Stimulated activated CD4-positive, alpha-beta T cell treated with anti-CD3 and anti-CD28 coated beads, Interleukin-1b, Interleukin-23, amount 100 ng/mL, for 24 hours (primary cell): Measurements from ENCODE around the gene ATP11C.
"Not testable (repeated sequence)": the region's sequence is repeated elsewhere in the genome, so short reads cannot be mapped to it uniquely, and the experiment has no call there.

ENCODE experiments used
- DNase-seq, 4 experiments: peaks; one replicate each; pipeline ENCODE4 v3.0.0-alpha.2; 2020; ENCODE audit warnings: low read depth in 4 of 4, low spot score in 1 of 4

Gene ATP11C

DNA sequence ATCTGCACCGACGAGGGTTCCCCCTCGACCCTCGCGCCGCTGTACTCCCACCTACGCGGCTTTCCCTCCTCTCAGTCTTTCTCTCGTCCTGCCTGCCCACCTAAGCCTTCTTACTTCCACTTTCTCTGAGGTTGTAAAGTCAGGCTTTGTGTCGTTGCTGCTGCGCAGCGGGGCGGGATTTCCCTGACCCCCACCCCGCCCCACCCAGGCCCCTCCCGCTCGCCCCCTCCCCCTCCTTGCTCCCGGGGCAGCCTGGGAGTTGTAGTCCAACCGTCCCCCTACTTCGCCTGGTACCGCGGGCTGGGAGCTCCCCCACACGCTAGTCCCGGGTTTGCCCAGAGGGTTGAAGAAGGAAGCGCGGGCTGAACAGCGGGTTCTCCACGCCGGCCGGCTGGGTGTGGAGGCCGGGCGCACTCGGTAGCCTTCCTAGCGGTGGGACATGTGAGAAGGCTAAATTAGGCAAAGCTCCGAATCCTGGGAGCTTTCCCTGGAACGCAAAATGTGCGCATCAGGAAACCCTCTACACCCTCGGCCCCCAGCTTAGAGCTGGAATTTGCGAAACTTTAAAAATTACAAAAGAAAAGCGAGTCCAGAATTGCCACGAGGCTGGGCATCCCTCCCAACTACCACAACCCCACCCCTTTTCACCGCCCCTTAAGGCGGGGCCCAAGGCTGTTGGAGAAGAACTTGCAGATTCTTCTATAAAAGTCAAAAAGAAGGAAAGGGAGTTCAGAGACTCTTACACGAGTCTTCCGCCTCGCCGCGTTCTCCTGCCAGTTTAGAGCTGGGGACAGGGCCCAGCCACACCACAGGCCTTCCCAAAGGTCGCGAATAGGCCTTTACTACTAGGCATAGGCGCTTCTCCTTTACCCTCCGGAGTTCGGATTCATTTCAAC, at the start of gene ATP11C:
Gene ATP11C (minus strand): TSS at position 153 of the 896 bp plus-strand sequence. CDS start 1,011 bp downstream, outside the sequence.
- DNase-seq = peak; percentile 50 to 75 (median 64)

DNA sequence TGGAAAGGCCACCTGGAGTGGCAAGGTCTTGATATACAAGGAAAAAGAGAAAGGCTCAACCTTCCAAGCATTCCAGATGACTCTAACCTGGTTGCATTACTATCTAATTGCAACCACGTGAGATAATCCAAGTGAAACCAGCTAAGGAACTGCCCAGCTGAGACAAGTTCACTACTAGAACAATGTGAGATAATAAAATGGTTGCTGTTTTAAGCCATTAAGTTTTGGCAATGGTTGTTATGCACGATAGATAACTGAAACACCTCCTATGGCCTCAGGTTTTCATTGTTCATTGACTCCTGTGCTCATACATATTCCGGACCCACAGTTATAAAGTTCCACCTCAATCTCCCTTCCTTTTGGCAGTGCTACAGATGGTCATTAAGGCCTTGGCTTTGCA, 41.6 kb upstream of the ATP11C start:
- no peak for DNase-seq

DNA sequence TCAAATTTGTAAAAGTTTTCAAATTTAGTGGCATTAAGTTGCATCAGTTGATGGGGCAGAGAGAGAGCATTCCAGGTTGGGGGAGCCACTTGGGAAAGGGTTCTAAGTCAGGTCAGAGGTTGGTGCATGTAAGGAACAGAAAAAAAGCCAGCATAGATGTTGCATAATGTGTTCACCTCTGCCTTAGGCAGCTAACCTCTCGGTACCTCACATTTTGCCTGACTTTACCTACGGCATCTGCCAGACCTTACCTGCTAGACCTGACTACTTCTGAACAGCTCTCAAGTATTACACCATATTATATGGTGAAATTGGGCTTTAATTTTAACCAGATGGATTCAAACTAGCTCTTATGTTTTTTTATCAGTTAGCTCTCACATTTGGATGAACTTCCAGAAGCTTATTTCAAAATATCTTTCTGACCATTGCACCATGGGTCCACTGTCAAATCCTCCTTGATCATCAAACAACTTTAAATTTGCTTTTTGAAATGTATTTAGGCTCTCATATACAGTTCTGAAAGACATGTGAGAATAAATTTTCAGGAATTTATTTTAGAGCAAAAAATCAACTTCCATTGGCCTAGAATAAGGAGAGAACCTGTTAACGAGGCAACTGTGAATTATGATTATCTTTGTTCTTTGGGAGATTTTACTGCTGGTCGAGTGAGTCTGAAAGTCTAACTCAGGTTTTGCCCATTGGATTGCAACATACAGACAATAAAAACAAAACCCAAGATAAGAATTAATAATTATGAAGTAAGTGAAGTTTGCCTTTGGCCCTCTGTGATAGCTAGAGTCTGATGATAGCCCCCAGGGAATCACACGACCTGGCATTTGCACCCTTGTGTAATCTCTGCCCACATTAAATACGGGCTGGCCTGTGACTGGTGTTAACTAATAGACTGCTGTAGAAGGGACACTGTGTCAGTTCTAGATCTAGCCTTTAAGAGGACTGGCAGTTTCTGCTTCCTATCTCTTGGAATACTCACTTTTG, 40.1 kb upstream of the ATP11C start:
- no peak for DNase-seq

DNA sequence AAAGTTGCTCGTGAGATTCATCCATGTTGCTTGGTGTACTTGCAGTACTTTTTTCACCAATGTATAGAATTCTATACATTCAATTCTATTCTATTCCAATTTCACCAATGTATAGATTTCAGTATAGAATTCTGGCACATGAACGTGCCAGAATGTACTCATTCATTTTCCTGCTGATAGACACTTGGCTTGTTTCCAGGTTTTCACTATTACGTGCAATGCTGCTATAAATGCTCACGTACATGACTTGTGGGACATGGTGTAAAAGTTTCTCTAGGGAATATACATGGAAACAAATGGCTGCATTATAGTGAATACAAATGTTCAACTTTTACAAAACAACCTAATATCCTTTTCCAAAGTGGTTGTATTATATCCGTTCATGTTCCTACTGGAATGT, 39.3 kb upstream of the ATP11C start:
- no peak for DNase-seq

DNA sequence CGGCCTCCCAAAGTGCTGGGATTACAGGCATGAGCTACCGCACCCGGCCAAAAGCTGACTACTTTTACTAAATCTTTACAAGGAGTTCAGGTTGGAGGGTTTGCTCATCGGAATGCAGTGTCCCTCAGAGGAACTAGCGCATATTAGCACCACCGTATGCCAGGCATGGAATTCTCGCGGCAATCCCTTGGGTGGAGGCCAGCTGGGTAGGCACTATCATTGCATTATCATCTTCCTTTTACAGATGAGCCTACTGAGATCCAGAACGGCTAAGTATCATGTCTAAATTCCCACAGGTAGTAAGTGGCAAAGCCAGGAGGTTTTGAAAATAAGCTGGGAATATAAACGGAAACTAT, 38.5 kb upstream of the ATP11C start:
- DNase-seq = no peak

DNA sequence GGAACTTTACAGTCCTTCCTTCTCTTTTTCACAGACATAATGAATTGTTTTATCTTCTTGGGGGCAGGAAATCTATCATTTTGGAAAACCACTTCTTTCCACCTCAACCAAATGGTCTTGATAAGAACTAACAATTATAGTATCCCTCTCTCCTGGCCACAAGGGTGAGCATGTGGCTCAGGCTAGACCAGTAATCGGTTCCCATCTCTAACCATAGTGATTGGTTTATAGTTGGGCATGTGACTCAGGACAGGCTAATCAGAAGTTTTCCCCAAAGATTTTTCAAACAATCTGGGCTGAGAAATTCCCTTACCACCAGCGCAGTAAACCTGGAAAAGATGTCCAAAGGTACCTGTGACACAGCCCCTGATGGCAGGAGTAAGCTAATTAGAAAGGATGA, 36.4 kb upstream of the ATP11C start:
- DNase-seq = no peak

DNA sequence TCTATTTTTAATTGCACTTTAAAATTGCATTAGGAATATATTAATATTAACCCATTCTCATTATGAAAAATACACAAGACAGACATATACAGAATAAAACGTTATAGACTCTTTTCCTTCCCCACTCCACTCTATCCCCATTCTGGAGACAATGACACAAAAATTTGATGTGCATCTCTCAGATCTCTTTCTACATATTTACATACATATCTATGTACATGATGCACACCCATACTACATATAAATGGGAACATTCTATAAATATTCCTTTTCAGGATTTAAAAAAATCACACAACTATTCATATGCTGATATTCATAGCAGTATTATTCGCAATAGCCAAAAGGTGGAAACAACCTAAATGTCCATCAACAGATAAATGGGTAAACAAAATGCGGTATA, 34.9 kb upstream of the ATP11C start:
- DNase-seq = no peak

DNA sequence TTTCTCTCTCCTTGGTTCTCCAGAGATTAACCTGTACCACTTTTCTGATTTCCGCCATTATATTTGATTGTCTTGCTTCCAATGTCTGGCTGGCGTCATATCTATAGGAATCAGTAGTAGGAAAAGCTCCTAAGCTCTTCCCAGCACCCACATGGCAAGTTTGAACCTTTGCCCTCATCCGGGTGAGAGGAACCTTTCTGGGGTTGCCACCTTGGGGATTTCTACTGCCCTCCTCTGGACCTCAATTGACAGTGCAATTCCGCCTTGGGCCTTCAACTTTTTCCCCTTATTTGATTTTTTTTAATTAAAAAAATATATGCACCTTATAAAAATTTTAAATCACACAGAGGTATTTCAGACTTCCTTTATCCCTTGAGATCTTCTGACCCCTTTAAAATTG, 34.4 kb upstream of the ATP11C start:
- no peak for DNase-seq

DNA sequence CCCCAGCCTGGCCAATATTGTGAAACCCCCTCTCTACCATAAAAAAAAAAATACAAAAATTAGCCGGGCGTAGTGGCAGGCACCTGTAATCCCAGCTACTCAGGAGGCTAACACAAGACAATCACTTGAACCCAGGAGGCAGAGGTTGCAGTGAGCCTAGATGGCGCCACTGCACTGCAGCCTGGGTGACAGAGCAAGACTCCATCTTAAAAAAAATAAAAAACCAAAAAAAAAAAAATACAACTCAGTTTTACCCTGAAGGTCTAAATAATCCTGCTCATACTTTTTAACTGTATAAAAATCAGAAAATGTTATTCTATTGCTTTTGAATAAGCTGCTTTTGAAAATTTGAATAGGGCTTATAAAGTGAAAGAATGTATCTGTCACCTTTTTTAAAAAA, 33.3 kb upstream of the ATP11C start:
- not testable (repeated sequence) for DNase-seq

DNA sequence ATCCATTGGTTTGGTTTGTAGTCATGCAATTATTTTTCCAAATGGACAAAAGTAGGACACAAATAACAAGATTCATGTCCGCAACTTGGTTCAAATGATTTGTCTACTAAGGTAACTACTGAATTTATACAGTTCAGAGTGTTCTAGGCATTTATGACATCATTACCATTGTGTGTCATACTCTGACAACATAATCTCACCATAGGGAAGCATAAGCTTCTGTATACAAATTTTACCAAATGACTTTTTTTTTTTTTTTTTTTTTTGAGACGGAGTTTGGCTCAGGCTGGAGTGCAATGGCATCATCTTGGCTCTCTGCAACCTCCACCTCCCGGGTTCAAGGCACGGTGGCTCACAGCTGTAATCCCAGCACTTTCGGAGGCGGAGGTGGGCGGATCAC, 32.6 kb upstream of the ATP11C start, which contains the start of gene CXorf66:
Gene CXorf66 (minus strand): TSS at position 101 of the 400 bp plus-strand sequence. CDS start 25 bp downstream, at position 76.
- no peak for DNase-seq

DNA sequence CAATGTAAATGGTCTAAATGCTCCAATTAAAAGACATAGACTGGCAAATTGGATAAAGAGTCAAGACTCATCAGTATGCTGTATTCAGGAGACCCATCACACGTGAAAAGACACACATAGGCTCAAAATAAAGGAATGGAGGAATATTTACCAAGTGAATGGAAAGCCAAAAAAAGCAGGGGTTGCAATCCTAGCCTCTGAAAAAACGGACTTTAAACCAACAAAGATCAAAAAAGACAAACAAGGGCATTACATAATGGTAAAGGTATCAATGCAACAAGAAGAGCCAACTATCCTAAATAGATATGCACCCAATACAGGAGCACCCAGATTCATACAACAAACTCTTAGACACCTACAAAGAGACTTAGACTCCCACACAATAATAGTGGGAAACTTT, 28.2 kb upstream of the ATP11C start:
- DNase-seq = not testable (repeated sequence)

DNA sequence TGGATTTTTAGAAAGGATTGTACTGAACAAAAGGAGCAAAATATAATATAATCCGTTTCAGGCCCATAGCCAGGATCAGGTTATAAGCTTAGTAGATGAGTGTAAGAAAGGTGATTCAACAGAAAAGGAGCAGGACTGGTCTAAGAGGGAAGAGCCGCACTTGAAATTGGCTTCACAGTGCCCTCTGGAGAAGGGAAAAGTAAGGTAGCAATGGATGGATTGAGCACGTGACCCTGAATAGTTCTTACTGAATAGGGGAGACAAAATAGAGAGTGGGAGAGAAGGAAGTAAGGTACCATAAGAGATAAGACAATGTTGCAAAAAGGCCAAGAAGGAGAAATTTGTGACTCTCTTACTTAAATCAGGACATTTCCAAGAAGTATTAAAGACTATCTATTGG, 16.9 kb upstream of the ATP11C start:
- DNase-seq = no peak

DNA sequence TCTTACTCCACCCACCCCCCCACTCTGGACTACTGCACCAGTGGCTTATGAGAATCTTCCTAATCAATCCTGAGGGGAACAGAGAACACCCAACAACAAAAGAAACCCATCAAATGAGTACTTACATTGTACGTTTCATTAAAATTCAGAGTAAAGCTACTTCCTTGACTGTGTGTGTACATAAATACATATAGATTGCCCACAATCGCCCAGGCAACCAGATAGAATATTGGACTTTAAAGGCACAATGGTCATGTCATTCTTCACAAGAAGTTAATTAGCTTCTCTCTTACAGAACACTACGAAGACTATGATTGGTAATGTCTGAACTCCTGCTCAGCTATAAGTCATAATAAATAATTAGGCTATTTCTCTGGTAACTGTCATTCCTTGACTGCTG, 12.2 kb upstream of the ATP11C start:
- DNase-seq = no peak

DNA sequence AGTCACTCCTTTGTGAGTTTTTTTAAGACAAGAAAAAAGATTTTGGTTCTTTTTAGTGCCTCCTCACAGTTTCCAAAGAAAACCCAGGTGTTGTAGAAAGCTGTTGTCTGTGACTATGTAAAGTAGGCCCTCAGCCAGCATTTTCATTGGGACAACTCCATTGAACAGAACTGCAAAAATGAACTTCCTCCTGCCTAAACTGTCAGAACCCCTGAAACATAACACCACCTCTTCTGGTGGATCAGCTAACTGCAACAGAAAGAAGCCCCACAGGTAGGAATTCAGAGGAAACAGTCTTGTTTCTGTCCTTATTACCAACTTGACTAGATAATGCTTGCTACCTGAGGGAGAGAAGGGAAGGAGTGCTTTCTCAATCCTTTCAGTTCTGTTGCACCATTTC, 3.4 kb upstream of the ATP11C start:
- DNase-seq = no peak

DNA sequence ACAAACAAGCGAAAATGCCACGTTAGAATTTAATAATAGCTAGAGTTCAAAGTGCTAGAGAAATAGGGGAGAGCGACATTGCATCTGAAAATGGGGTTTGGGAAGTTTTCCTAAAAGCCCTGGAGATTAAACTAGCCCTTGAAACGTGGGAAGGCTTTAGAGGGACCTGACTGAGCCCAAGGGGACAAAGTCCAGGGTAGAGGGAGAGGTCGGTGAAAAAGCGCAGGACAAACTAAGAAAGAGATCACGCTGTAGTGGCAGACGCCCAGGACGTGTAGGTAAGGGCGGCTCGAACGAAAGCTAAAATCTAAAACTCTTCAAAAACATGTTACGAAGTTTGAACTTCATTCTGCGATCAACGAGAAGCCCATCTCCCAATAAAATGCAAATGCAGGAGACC, 1.1 kb upstream of the ATP11C start:
- no peak for DNase-seq

DNA sequence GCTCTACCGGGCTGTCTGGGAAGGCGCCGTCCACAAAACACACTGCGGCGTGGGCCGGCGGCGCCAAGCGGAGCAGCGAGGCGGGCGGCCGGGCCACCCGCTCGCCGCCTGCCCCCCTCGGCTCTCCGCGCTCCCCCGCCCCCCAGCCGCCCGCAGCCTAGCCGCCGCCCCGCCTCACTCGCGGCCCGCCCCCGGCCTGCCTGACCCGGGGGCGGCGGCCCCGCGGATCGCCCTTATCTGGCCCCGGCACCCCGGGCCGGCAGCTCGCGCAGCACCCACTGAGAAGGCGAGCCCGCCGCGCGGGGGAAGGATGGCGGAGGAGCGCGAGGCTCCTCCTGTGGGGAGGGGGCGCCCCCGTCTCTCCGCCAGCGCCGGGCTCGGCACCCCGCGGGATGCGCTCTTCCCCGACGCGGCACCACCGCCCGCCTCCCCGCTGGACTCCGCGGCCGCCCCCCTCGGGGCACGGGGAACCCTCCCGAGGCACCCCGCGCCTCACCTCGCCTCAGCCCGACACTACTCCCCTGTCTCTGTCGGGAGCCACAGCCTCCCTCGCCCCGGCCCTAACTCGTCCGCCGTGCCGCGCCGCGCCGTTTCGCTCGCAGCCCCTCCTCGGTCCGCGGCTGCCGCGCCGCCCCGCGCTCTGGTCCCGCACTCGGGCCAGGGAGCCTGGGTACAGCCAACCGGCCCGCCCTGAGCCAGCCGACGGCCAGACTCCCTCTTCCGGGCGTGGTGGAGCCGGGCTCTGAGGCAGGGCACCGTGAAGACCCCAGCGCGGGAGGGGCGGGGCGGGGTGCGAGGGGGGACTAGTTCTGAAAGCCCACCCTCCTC, 566 bp downstream of the ATP11C start:
- DNase-seq = peak in 3 of 4 experiments; percentile 3 to 18 (median 6)

DNA sequence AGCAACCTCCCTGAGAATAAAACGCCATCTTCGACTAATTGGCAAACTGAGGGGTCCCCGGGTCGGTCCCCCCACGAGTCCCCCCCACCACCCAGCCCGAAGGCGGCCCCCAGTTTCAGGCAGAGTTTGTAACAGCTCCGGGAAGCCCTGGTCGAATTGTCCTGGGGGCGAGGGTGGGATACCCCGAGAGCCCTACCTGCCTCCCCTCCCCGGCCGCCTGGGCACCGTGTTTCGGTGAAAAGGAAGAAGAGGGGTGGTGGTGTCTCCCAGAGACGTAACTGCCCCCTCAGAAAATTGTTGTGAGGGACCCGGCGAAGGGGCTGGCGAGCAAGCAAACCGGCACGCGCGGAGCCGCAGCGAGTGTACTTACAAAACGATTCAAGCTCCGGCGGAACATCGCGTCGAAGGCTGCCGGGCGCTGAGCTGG, 1.2 kb downstream of the ATP11C start:
- DNase-seq = peak in 1 of 4 experiments; percentile 6

DNA sequence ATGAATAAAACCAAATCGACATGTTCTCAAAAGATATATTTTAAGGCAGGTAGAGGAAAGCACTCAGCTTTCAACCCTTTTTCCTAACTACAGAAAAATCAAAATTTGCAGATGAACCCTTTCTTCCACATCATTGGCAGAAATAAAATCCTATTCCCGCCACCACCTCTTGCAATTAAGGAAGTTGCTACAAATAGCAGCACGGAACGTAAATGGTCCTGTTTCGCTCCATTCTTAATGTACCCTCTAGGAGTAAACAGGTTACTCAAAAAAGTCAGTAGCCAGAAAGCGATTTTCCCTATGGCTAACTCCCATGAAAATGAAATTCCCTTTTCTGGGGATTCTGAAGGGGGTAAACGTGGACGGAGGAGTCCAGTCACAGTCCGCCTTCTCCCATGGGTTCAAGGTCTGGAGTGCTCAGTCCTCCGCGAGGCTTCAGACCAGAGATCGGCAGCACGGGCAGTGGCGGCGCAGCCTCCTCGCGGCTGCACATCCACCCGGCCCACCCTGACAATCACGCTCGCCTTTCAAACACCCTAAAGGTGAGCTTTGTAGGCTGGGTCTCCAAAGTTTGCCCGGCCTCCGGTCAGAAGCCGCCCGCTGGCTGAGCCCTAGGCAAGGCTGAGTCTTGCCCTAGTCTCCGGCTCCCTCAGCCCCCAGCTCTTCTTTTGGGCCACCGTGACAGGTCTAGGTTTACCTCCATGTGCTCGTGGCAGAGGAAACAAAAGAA, 1.8 kb downstream of the ATP11C start:
- peak in 1 of 4 experiments; percentile 2 for DNase-seq

DNA sequence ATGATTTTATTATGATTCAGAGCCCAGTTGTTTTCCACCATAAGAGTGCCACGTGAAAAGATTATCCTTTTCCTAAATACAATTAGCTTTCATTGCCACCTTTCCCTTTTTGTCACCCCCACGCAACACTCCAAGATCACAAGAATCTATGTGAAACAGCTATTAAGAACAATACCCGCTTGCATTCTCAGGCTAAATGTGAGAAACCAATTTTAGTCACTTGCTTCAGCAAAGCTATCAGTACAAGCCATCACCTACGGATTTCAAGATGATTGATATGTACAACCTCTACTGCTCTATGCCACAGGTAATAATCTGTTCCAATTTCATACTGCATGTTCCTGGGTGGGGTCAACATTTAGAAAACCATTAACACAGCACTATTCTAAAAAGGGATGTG, 2.5 kb downstream of the ATP11C start:
- no peak for DNase-seq

DNA sequence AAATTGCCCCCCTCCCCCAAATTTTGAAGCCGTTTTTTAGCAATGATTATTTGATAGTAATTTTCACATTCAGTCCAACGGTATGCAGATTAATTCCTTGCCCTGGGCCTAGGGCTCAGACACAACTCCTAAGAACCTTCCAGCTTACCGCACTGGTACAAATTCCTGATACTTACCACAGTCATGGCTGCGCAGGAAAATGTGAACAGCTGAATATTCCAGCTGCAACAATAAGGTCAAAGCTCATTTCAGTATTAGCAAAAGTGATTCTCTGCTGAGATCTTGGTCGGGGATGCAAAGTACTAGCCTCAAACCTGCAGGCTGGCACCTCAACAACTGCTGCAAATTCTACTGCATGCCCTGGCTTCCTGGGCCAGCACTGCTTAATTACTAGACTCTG, 3.0 kb downstream of the ATP11C start:
- DNase-seq = no peak
